ENCODE results near the gene ATP11B. TPM values are rescaled to one million over a fixed set of nuclear protein-coding genes. Genes with fewer than 3 reads are reported as not detected.

Gene ATP11B
- total RNA-seq, 6 experiments from 2014 or later = 43.9 to 60.5 (median 51.5) TPM

DNA sequence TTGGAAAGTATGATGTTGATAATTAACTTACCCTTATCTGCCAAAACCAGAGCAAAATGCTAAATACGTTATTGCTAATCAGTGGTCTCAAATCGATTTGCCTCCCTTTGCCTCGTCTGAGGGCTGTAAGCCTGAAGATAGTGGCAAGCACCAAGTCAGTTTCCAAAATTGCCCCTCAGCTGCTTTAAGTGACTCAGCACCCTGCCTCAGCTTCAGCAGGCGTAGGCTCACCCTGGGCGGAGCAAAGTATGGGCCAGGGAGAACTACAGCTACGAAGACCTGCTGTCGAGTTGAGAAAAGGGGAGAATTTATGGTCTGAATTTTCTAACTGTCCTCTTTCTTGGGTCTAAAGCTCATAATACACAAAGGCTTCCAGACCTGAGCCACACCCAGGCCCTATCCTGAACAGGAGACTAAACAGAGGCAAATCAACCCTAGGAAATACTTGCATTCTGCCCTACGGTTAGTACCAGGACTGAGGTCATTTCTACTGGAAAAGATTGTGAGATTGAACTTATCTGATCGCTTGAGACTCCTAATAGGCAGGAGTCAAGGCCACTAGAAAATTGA lies 127.3 kb downstream of the ATP11B start:
- TF ChIP-seq, protein P1, sequence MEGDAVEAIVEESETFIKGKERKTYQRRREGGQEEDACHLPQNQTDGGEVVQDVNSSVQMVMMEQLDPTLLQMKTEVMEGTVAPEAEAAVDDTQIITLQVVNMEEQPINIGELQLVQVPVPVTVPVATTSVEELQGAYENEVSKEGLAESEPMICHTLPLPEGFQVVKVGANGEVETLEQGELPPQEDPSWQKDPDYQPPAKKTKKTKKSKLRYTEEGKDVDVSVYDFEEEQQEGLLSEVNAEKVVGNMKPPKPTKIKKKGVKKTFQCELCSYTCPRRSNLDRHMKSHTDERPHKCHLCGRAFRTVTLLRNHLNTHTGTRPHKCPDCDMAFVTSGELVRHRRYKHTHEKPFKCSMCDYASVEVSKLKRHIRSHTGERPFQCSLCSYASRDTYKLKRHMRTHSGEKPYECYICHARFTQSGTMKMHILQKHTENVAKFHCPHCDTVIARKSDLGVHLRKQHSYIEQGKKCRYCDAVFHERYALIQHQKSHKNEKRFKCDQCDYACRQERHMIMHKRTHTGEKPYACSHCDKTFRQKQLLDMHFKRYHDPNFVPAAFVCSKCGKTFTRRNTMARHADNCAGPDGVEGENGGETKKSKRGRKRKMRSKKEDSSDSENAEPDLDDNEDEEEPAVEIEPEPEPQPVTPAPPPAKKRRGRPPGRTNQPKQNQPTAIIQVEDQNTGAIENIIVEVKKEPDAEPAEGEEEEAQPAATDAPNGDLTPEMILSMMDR (IDR thresholded peaks at IDR 0.05) = no peak
- H3K27ac Mint-ChIP-seq = no peak overlapping the region; the same call in 1 of the 2 replicates
- no peak for DNase-seq
- H3K9me3 Mint-ChIP-seq = no peaks in the 10 kb centered on the region
- peaks cover 12% of the 10 kb centered on the region for H3K4me1 Mint-ChIP-seq (ENCODE audit: low read depth)
- no peak overlapping the region for H3K4me3 Mint-ChIP-seq
- peaks cover 3% of the 10 kb centered on the region for H3K27me3 Mint-ChIP-seq (ENCODE audit: insufficient read depth)
- H3K36me3 Mint-ChIP-seq (ENCODE audit: low read depth) = peaks cover 10% of the 10 kb centered on the region

- no peak overlapping the region for H3K4me3 Mint-ChIP-seq
- H3K27ac Mint-ChIP-seq = no peak overlapping the region
- TF ChIP-seq, protein P1 (IDR thresholded peaks at IDR 0.05) = no peak
- no peak for DNase-seq
- H3K9me3 Mint-ChIP-seq = no peaks in the 10 kb centered on the region
- peaks cover 21% of the 10 kb centered on the region for H3K4me1 Mint-ChIP-seq (ENCODE audit: low read depth)
- H3K36me3 Mint-ChIP-seq (ENCODE audit: low read depth) = peaks cover 17% of the 10 kb centered on the region
- peaks cover 7% of the 10 kb centered on the region for H3K27me3 Mint-ChIP-seq (ENCODE audit: insufficient read depth)
Measured at GRCh38 chr3:182921665-182922355, 128.5 kb downstream of the ATP11B start.

DNA sequence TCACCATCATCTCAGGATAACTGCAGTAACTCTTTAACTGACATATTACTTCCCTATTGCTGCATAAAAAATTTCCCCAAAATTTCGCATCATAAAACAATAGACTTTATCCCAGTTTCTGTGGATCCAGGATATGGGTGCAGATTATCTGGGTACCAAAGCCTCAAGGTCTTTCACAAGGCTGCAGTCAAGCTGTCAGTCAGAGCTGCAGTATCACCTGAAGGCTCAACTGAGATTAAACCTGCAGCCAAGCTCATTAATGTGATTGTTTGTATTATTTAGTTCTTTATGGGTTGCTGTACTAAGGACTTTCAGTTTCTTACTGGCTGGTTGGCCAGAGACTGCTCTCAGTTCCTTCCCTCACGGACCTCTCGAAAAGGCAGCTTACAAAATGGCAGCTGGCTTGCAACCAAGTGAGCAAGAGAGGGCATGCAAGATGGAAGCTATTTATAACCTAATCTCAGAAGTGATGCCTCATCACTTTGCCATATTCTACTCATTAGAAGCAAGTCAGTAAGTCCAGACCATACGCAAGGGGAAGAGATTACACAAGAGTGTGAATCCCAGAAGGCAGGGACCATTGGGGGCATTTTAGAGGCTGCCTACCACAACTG lies 132.1 kb downstream of the ATP11B start:
- TF ChIP-seq, protein P1 (IDR thresholded peaks at IDR 0.05) = no peak
- H3K9me3 Mint-ChIP-seq = no peaks in the 10 kb centered on the region
- H3K27me3 Mint-ChIP-seq (ENCODE audit: insufficient read depth) = peaks cover 7% of the 10 kb centered on the region
- H3K4me1 Mint-ChIP-seq (ENCODE audit: low read depth) = peaks cover 21% of the 10 kb centered on the region
- no peak overlapping the region for H3K4me3 Mint-ChIP-seq
- peak overlapping the region; percentile 14; the same call in 1 of the 2 replicates for H3K27ac Mint-ChIP-seq
- DNase-seq = no peak
- peaks cover 24% of the 10 kb centered on the region for H3K36me3 Mint-ChIP-seq (ENCODE audit: low read depth)

GRCh38 chr3:182925944-182926337 lies 132.6 kb downstream of the ATP11B start:
- TF ChIP-seq, protein P1 (IDR thresholded peaks at IDR 0.05) = no peak
- no peak for DNase-seq
- peaks cover 21% of the 10 kb centered on the region for H3K4me1 Mint-ChIP-seq (ENCODE audit: low read depth)
- no peaks in the 10 kb centered on the region for H3K9me3 Mint-ChIP-seq
- H3K36me3 Mint-ChIP-seq (ENCODE audit: low read depth) = peaks cover 24% of the 10 kb centered on the region
- peak overlapping the region; percentile 14; the same call in 1 of the 2 replicates for H3K27ac Mint-ChIP-seq
- H3K4me3 Mint-ChIP-seq = no peak overlapping the region
- peaks cover 7% of the 10 kb centered on the region for H3K27me3 Mint-ChIP-seq (ENCODE audit: insufficient read depth)

DNA sequence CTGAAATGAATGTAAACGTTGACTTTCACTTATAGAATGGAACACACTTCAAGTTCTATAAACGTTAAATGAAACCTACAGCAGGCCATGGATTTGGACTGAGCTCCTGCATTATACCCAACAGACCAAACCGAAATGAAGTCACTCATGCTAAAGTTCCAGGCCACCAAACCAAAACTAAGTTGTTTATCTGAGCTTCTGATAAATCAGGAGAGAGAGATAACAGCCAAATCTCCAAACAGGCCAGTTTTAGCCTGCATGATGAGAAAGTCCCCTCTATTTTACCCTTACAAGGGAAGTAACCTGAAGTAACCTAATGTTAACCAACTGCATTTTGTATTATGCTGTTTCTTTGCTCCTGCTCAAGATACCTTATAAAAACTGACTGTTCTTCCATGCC lies 142.5 kb downstream of the ATP11B start:
- no peaks in the 10 kb centered on the region for H3K9me3 Mint-ChIP-seq
- H3K4me3 Mint-ChIP-seq = no peak overlapping the region
- H3K27ac Mint-ChIP-seq = no peak overlapping the region
- TF ChIP-seq, protein P1 (IDR thresholded peaks at IDR 0.05) = no peak
- peaks cover 4% of the 10 kb centered on the region; the same call in 1 of the 2 replicates for H3K27me3 Mint-ChIP-seq (ENCODE audit: insufficient read depth)
- H3K36me3 Mint-ChIP-seq (ENCODE audit: low read depth) = peaks cover 20% of the 10 kb centered on the region
- DNase-seq = no peak
- no peaks in the 10 kb centered on the region for H3K4me1 Mint-ChIP-seq (ENCODE audit: low read depth)

All from HFFc6 (cell line).